NCI-H2107 (cell line): Measurements from ENCODE around the gene SSBP2.
"Not testable (repeated sequence)": the region's sequence is repeated elsewhere in the genome, so short reads cannot be mapped to it uniquely, and the experiment has no call there.

Source experiments
- DNase-seq: peaks from one replicate; lab custom pipeline; 2025; lab: John Stamatoyannopoulos, UW

The SSBP2 gene

GRCh38 chr5:81656783-81657182 is 94.1 kb downstream of the SSBP2 start:
- no peak for DNase-seq

- DNase-seq, result no peak
Measured at GRCh38 chr5:81650987-81651386, 99.9 kb downstream of the SSBP2 start.

GRCh38 chr5:81646469-81646995 is 104.4 kb downstream of the SSBP2 start:
- DNase-seq, result no peak

GRCh38 chr5:81642210-81642609 is 108.7 kb downstream of the SSBP2 start:
- DNase-seq, result no peak

- no peak for DNase-seq
Measured at GRCh38 chr5:81639556-81639955, 111.3 kb downstream of the SSBP2 start.

GRCh38 chr5:81638471-81638870 is 112.4 kb downstream of the SSBP2 start:
- no peak for DNase-seq

- DNase-seq, result no peak
Measured at GRCh38 chr5:81633891-81634290, 117.0 kb downstream of the SSBP2 start.

GRCh38 chr5:81633471-81633870 is 117.4 kb downstream of the SSBP2 start:
- DNase-seq, result no peak

GRCh38 chr5:81632679-81633078 is 118.2 kb downstream of the SSBP2 start:
- no peak for DNase-seq

- no peak for DNase-seq
Measured at GRCh38 chr5:81631621-81632020, 119.3 kb downstream of the SSBP2 start.

GRCh38 chr5:81631124-81631523 is 119.8 kb downstream of the SSBP2 start:
- no peak for DNase-seq

- DNase-seq, result no peak
Measured at GRCh38 chr5:81630684-81631083, 120.2 kb downstream of the SSBP2 start.

GRCh38 chr5:81629986-81630385 is 120.9 kb downstream of the SSBP2 start:
- no peak for DNase-seq

GRCh38 chr5:81628061-81628460 is 122.8 kb downstream of the SSBP2 start:
- not testable (repeated sequence) for DNase-seq

- no peak for DNase-seq
Measured at GRCh38 chr5:81626524-81626923, 124.4 kb downstream of the SSBP2 start.

- DNase-seq, result no peak
Measured at GRCh38 chr5:81609810-81610375, 141.0 kb downstream of the SSBP2 start.

GRCh38 chr5:81608976-81609375 is 141.9 kb downstream of the SSBP2 start:
- DNase-seq, result no peak

GRCh38 chr5:81607693-81608092 is 143.2 kb downstream of the SSBP2 start:
- DNase-seq, result no peak

GRCh38 chr5:81606150-81606549 is 144.7 kb downstream of the SSBP2 start:
- DNase-seq, result no peak

GRCh38 chr5:81605299-81605698 is 145.6 kb downstream of the SSBP2 start:
- no peak for DNase-seq

GRCh38 chr5:81604193-81604592 is 146.7 kb downstream of the SSBP2 start:
- DNase-seq, result no peak

GRCh38 chr5:81601919-81602318 is 149.0 kb downstream of the SSBP2 start:
- DNase-seq, result no peak

GRCh38 chr5:81592085-81592484 is 158.8 kb downstream of the SSBP2 start:
- not testable (repeated sequence) for DNase-seq
